PFSK-1 (cell line): ENCODE results near the gene HACL1.

ENCODE experiments used
- FOXP2 ChIP-seq: optimal IDR thresholded peaks from 2 replicates; pipeline ENCODE3; 2011; ENCODE audit warnings: borderline replicate concordance, control low read depth, inconsistent platforms; ENCODE audit not compliant: insufficient read depth; ENCODE audit errors: extremely low read length, extremely low read depth
- POLR2AphosphoS5 ChIP-seq: IDR thresholded peaks from 2 replicates; pipeline ENCODE4 v1.6.1; 2012; ENCODE audit warnings: low read depth, mild to moderate bottlenecking, control low read depth, low read length, moderate library complexity
- SIN3A ChIP-seq: IDR thresholded peaks from 2 replicates; pipeline ENCODE4 v1.6.1; 2012; ENCODE audit warnings: mild to moderate bottlenecking, low read length, moderate library complexity, borderline replicate concordance; ENCODE audit not compliant: insufficient read depth
- TAF1 ChIP-seq: IDR thresholded peaks from 2 replicates; pipeline ENCODE4 v1.6.1; 2012; ENCODE audit warnings: low read length, control low read depth, borderline replicate concordance; ENCODE audit not compliant: insufficient read depth
- TF ChIP-seq, protein P1 (sequence below), 2 experiments: IDR thresholded peaks; 2 replicates each; pipeline versions ENCODE4 v1.6.1 to v1.8.0; 2011 to 2012; ENCODE audit warnings: low read depth in 2 of 2, low read length in 2 of 2, control low read depth in 1 of 2, inconsistent platforms in 1 of 2, mild to moderate bottlenecking in 1 of 2, moderate library complexity in 1 of 2; ENCODE audit not compliant: insufficient read depth in 1 of 2

HACL1 gene

DNA sequence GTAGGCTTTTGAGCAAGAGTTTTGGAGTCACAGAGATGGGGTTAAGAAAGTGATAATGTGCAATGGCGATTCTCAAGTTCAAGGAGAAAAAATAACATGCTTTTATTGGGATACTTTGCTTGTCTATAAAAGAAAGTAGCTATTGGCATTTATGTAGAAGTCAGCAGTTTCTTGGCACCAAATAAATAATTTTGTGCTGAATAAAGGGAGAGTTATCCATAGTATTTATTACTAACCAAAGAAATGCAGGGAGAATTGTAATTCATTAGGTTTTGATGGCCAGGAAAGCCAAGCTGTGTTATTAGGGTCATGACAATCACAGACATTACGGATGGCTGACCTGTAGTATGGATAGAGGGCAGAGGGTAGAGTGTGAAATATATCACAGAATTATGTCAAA lies 33.3 kb upstream of the HACL1 start:
- TF ChIP-seq FOXP2 = no peak
- no peak for TF ChIP-seq SIN3A
- no peak for TF ChIP-seq POLR2AphosphoS5
- TF ChIP-seq, protein P1, sequence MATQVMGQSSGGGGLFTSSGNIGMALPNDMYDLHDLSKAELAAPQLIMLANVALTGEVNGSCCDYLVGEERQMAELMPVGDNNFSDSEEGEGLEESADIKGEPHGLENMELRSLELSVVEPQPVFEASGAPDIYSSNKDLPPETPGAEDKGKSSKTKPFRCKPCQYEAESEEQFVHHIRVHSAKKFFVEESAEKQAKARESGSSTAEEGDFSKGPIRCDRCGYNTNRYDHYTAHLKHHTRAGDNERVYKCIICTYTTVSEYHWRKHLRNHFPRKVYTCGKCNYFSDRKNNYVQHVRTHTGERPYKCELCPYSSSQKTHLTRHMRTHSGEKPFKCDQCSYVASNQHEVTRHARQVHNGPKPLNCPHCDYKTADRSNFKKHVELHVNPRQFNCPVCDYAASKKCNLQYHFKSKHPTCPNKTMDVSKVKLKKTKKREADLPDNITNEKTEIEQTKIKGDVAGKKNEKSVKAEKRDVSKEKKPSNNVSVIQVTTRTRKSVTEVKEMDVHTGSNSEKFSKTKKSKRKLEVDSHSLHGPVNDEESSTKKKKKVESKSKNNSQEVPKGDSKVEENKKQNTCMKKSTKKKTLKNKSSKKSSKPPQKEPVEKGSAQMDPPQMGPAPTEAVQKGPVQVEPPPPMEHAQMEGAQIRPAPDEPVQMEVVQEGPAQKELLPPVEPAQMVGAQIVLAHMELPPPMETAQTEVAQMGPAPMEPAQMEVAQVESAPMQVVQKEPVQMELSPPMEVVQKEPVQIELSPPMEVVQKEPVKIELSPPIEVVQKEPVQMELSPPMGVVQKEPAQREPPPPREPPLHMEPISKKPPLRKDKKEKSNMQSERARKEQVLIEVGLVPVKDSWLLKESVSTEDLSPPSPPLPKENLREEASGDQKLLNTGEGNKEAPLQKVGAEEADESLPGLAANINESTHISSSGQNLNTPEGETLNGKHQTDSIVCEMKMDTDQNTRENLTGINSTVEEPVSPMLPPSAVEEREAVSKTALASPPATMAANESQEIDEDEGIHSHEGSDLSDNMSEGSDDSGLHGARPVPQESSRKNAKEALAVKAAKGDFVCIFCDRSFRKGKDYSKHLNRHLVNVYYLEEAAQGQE (IDR thresholded peaks at IDR 0.05; ENCODE audit: insufficient read depth in 1 of 2, low read depth in 2 of 2, low read length in 2 of 2) = no peak
- TF ChIP-seq TAF1 = no peak

GRCh38 chr3:15633766-15634598 lies 32.6 kb upstream of the HACL1 start:
- TF ChIP-seq, protein P1 (IDR thresholded peaks at IDR 0.05; ENCODE audit: insufficient read depth in 1 of 2, low read depth in 2 of 2, low read length in 2 of 2) = no peak
- TF ChIP-seq FOXP2 (no peak), SIN3A (no peak), TAF1 (no peak)

DNA sequence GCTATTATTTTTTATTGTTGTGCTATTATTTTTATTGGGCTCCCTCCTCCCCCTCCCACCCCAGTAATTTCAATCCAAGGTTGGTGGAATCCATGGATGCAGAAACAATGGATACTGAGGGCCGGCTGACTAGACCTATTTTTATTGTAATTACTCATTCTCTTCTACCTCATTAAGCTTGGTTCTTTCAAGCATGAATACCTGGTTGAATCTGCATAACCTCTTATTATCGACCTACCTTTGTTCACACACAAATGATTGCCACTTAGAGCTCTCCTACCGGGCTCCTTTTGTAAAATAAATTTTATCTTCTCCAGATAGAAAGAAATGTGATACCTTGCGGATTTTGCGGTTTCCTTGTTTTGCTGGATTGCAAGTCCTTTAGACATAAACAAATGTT lies 31.8 kb upstream of the HACL1 start:
- TF ChIP-seq FOXP2 (no peak), SIN3A (no peak), POLR2AphosphoS5 (no peak), TAF1 (no peak)
- TF ChIP-seq, protein P1 (IDR thresholded peaks at IDR 0.05; ENCODE audit: insufficient read depth in 1 of 2, low read depth in 2 of 2, low read length in 2 of 2) = no peak

- TF ChIP-seq POLR2AphosphoS5 (no peak), TAF1 (no peak), SIN3A (no peak), FOXP2 (no peak)
- TF ChIP-seq, protein P1 (IDR thresholded peaks at IDR 0.05; ENCODE audit: insufficient read depth in 1 of 2, low read depth in 2 of 2, low read length in 2 of 2) = no peak
These were observed 30.8 kb upstream of the HACL1 start for GRCh38 chr3:15632212-15632580.
